ENCODE measurements around the gene NADSYN1.
A peak's percentile ranks its signal among the peaks of the same experiment; 100 is the strongest.
"Not testable (repeated sequence)": the region's sequence is repeated elsewhere in the genome, so short reads cannot be mapped to it uniquely, and the experiment has no call there.

NADSYN1 gene

GRCh38 chr11:71453037-71453917, at the start of gene NADSYN1:
Gene NADSYN1 (plus strand): TSS chr11:71453203. CDS start chr11:71453297, 94 bp downstream.
- H3K9me3 Mint-ChIP-seq = no peaks in the 10 kb centered on the region
- peak within 1 kb of the TSS; percentile 75 for H3K27ac Mint-ChIP-seq (ENCODE audit: low read depth)
- peaks cover 35% of the 10 kb centered on the region for H3K36me3 Mint-ChIP-seq (ENCODE audit: insufficient read depth)
- peaks cover 70% of the 10 kb centered on the region for H3K4me1 Mint-ChIP-seq
- peak within 1 kb of the TSS; percentile 88 for H3K4me3 Mint-ChIP-seq
- peak; percentile 68 for ATAC-seq (replicated peaks; ENCODE audit: extremely low read depth, poor library complexity, severe bottlenecking)
- peak; percentile 84 to 86 for DNase-seq (ENCODE audit: low spot score in 2 of 2)
- H3K27me3 Mint-ChIP-seq = no peaks in the 10 kb centered on the region

- Mint-ChIP-seq H3K27me3 (no peaks in the 10 kb centered on the region), H3K27ac (ENCODE audit: low read depth) (no peak overlapping the region), H3K4me1 (no peaks in the 10 kb centered on the region), H3K9me3 (peaks cover 9% of the 10 kb centered on the region), H3K4me3 (no peak overlapping the region), H3K36me3 (ENCODE audit: insufficient read depth) (peaks cover 2% of the 10 kb centered on the region)
- DNase-seq (ENCODE audit: low spot score in 2 of 2) (no peak), ATAC-seq (replicated peaks; ENCODE audit: extremely low read depth, poor library complexity, severe bottlenecking) (no peak)
Measured at GRCh38 chr11:71404209-71404608, 48.8 kb upstream of the NADSYN1 start.

GRCh38 chr11:71406681-71407080, 46.3 kb upstream of the NADSYN1 start:
- H3K9me3 Mint-ChIP-seq = peaks cover 9% of the 10 kb centered on the region

GRCh38 chr11:71407356-71407755, 45.6 kb upstream of the NADSYN1 start:
- H3K4me3 Mint-ChIP-seq = no peak overlapping the region
- peaks cover 9% of the 10 kb centered on the region for H3K9me3 Mint-ChIP-seq
- peaks cover 2% of the 10 kb centered on the region for H3K36me3 Mint-ChIP-seq (ENCODE audit: insufficient read depth)
- no peaks in the 10 kb centered on the region for H3K4me1 Mint-ChIP-seq
- ATAC-seq (replicated peaks; ENCODE audit: extremely low read depth, poor library complexity, severe bottlenecking) = no peak
- H3K27me3 Mint-ChIP-seq = no peaks in the 10 kb centered on the region
- H3K27ac Mint-ChIP-seq (ENCODE audit: low read depth) = no peak overlapping the region
- no peak for DNase-seq (ENCODE audit: low spot score in 2 of 2)

More at GRCh38 chr11:71406681-71407080, 46.3 kb upstream of the NADSYN1 start:
- DNase-seq (ENCODE audit: low spot score in 2 of 2) (no peak), ATAC-seq (replicated peaks; ENCODE audit: extremely low read depth, poor library complexity, severe bottlenecking) (no peak)
- Mint-ChIP-seq H3K4me3 (no peak overlapping the region), H3K27ac (ENCODE audit: low read depth) (no peak overlapping the region), H3K27me3 (no peaks in the 10 kb centered on the region), H3K4me1 (no peaks in the 10 kb centered on the region), H3K36me3 (ENCODE audit: insufficient read depth) (peaks cover 2% of the 10 kb centered on the region)

GRCh38 chr11:71408826-71409225, 44.2 kb upstream of the NADSYN1 start:
- Mint-ChIP-seq H3K27me3 (no peaks in the 10 kb centered on the region), H3K36me3 (ENCODE audit: insufficient read depth) (peaks cover 2% of the 10 kb centered on the region), H3K4me3 (no peak overlapping the region), H3K9me3 (peaks cover 5% of the 10 kb centered on the region), H3K27ac (ENCODE audit: low read depth) (no peak overlapping the region), H3K4me1 (no peaks in the 10 kb centered on the region)
- DNase-seq (ENCODE audit: low spot score in 2 of 2) (no peak), ATAC-seq (replicated peaks; ENCODE audit: extremely low read depth, poor library complexity, severe bottlenecking) (no peak)

- DNase-seq (ENCODE audit: low spot score in 2 of 2) (no peak), ATAC-seq (replicated peaks; ENCODE audit: extremely low read depth, poor library complexity, severe bottlenecking) (no peak)
- no peaks in the 10 kb centered on the region for H3K9me3 Mint-ChIP-seq
- H3K27ac Mint-ChIP-seq (ENCODE audit: low read depth) = no peak overlapping the region
- no peaks in the 10 kb centered on the region for H3K27me3 Mint-ChIP-seq
- H3K4me1 Mint-ChIP-seq = no peaks in the 10 kb centered on the region
- H3K36me3 Mint-ChIP-seq (ENCODE audit: insufficient read depth) = peaks cover 2% of the 10 kb centered on the region
- H3K4me3 Mint-ChIP-seq = no peak overlapping the region
Measured at GRCh38 chr11:71410363-71410966, 42.5 kb upstream of the NADSYN1 start.

GRCh38 chr11:71414645-71415044, 38.4 kb upstream of the NADSYN1 start:
- ATAC-seq (replicated peaks; ENCODE audit: extremely low read depth, poor library complexity, severe bottlenecking) = no peak
- no peaks in the 10 kb centered on the region for H3K9me3 Mint-ChIP-seq
- H3K27ac Mint-ChIP-seq (ENCODE audit: low read depth) = no peak overlapping the region
- H3K36me3 Mint-ChIP-seq (ENCODE audit: insufficient read depth) = peaks cover 2% of the 10 kb centered on the region
- no peaks in the 10 kb centered on the region for H3K4me1 Mint-ChIP-seq
- H3K4me3 Mint-ChIP-seq = no peak overlapping the region
- DNase-seq (ENCODE audit: low spot score in 2 of 2) = no peak
- H3K27me3 Mint-ChIP-seq = peaks cover 3% of the 10 kb centered on the region

DNA sequence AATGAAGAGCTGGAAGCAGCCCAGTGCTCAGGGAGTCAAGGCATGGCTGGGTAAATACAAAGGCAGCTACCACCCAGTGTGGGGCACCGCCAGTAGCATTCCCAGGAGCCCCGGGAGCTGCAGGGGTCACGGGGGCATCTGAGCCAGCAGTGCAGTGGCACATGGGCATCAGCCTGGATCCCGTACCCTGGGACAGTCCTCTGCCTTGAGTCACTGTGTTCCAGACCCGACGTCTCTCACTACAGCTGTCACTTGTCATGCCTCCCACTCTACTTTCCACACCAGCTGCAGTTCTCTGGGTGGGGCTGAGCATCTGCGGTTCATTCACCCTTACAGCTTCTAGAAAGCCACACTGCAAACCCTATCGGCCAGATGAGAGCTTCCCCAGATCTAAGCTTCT, 34.4 kb upstream of the NADSYN1 start:
- H3K9me3 Mint-ChIP-seq = no peaks in the 10 kb centered on the region
- ATAC-seq (replicated peaks; ENCODE audit: extremely low read depth, poor library complexity, severe bottlenecking) = no peak
- no peak for DNase-seq (ENCODE audit: low spot score in 2 of 2)
- no peaks in the 10 kb centered on the region for H3K4me1 Mint-ChIP-seq
- peaks cover 10% of the 10 kb centered on the region for H3K27me3 Mint-ChIP-seq
- H3K27ac Mint-ChIP-seq (ENCODE audit: low read depth) = no peak overlapping the region
- peaks cover 2% of the 10 kb centered on the region for H3K36me3 Mint-ChIP-seq (ENCODE audit: insufficient read depth)
- no peak overlapping the region for H3K4me3 Mint-ChIP-seq

DNA sequence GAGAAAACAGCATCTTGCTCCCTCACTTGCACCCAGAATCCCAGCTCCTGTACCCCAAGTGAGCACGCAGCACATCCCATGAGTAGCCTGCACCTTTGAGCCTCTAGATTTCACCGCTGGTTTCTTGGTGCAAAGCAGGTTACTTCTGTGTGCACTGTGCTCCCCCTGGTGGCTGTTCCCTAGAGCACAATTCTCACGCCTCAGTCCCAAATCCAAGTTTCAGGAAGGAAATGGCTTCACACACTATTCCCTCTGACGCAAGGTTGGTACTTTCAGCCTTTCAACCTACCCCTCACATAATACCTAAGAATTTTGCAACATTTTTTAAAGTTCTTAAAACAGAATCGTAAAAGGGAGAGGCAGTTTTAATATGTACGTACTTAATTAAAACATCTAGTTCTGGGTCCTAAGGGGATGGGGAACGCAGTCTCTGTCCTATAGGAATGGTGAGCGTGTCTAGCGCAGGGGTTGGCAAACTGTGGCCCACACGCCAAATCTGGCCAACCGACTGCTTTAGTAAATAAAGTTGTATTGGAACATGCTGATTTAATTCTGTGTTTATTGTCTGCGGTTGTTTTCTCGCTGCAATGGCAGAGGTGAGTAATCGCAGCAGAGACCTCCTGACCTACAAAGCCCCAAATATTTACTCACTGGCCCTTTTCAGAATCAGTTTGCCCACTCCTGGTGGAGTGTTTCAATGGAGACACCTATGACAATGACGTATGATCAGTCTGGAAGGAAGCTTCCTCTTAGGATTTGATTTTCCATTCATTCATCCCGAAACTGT, 32.4 kb upstream of the NADSYN1 start:
- ATAC-seq (replicated peaks; ENCODE audit: extremely low read depth, poor library complexity, severe bottlenecking) (no peak), DNase-seq (ENCODE audit: low spot score in 2 of 2) (no peak)
- Mint-ChIP-seq H3K27me3 (peaks cover 10% of the 10 kb centered on the region), H3K36me3 (ENCODE audit: insufficient read depth) (peaks cover 2% of the 10 kb centered on the region), H3K27ac (ENCODE audit: low read depth) (no peak overlapping the region), H3K9me3 (no peaks in the 10 kb centered on the region), H3K4me3 (no peak overlapping the region), H3K4me1 (no peaks in the 10 kb centered on the region)

DNA sequence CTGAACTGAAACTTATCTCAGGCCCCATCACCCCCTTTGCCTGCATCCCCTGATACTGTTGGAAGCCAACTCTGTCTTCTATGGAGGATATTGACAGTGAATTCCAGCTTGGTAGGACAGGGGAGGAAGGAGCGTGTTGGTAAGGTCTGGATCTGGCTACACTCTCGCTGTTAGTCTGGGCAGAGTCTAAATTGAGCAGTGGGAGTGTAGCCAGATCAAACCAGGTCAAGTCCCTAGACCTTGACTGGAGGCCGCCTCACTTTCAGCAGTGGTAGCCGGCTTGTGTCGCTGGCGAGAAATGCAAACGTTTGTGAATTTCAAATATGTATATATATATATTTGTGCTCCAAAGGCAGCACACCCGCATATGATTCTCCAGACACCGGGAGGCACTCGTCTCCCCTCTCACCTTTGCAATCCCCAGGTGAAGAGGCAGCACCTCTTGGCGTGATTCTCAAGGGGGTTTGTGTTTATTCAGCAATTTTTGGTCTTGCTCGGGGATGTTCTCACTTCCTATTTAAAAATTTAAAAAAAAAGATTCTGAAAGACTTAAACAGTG, 31.5 kb upstream of the NADSYN1 start:
- Mint-ChIP-seq H3K27me3 (peaks cover 10% of the 10 kb centered on the region), H3K36me3 (ENCODE audit: insufficient read depth) (peaks cover 2% of the 10 kb centered on the region), H3K4me1 (no peaks in the 10 kb centered on the region), H3K27ac (ENCODE audit: low read depth) (no peak overlapping the region), H3K4me3 (no peak overlapping the region), H3K9me3 (no peaks in the 10 kb centered on the region)
- ATAC-seq (replicated peaks; ENCODE audit: extremely low read depth, poor library complexity, severe bottlenecking) (no peak), DNase-seq (ENCODE audit: low spot score in 2 of 2) (no peak)

GRCh38 chr11:71422318-71422717, 30.7 kb upstream of the NADSYN1 start:
- not testable (repeated sequence) for ATAC-seq (replicated peaks; ENCODE audit: extremely low read depth, poor library complexity, severe bottlenecking); H3K9me3 Mint-ChIP-seq; H3K4me3 Mint-ChIP-seq; DNase-seq (ENCODE audit: low spot score in 2 of 2); H3K27ac Mint-ChIP-seq (ENCODE audit: low read depth); H3K4me1 Mint-ChIP-seq; H3K36me3 Mint-ChIP-seq (ENCODE audit: insufficient read depth)
- peaks cover 10% of the 10 kb centered on the region for H3K27me3 Mint-ChIP-seq

DNA sequence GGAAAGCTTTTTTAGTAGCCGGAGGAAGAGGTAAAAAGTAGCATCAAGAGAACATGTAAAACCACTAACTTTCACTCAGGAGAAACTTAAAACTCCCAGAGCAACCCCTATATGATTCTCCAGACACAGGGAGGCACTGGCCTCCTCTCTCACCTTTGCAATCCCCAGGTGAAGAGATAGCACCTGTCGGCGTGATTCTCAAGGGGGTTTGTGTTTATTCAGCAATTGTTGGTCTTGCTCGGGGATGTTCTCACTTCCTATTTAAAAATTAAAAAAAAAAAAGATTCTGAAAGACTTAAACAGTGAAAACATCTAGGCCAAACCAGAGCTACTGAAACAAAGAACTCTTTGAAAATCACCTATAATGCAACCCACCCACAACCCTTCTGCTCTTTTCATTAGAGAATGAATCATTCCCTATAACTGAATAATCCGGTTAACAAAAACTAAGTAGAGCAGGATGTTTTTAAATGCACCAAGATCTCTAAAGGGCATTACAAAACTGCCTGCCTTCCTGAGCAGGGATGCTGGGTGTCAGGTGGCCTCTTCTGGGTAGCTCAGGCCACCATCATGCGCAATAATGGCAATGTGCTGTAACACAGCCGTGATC, 29.7 kb upstream of the NADSYN1 start:
- Mint-ChIP-seq H3K36me3 (ENCODE audit: insufficient read depth) (peaks cover 2% of the 10 kb centered on the region), H3K27me3 (peaks cover 10% of the 10 kb centered on the region), H3K4me1 (no peaks in the 10 kb centered on the region), H3K9me3 (no peaks in the 10 kb centered on the region), H3K4me3 (no peak overlapping the region), H3K27ac (ENCODE audit: low read depth) (no peak overlapping the region)
- ATAC-seq (replicated peaks; ENCODE audit: extremely low read depth, poor library complexity, severe bottlenecking) (no peak), DNase-seq (ENCODE audit: low spot score in 2 of 2) (no peak)
